ENCODE results near the gene NCK2. TPM values are rescaled to one million over a fixed set of nuclear protein-coding genes. Genes with fewer than 3 reads are reported as not detected.
A peak's percentile ranks its signal among the peaks of the same experiment; 100 is the strongest.
"Not testable (repeated sequence)": the region's sequence is repeated elsewhere in the genome, so short reads cannot be mapped to it uniquely, and the experiment has no call there.

NCK2 gene
- total RNA-seq, 1 donor from 2014 or later, result 35.8 TPM

DNA sequence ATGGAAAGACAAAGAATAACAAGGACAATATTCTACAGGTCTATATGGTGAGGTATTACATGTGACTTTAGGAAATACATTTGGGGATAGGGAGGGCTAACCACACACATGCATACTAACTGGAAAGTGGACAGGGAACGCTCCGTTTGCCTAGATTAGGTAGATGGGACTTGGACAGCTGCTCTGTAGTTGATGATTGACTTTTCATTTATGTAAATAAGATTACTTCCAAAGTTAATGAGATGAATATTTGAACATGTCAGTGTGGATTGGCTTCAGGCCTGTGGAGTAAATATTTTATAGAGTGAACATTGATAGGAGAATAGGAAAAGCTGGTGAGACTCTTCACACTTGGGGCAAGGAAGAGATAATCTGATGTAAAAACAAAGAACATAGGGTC is 142.0 kb downstream of the NCK2 start:
- DNase-seq (ENCODE audit: low read depth in 2 of 2), result no peak

DNA sequence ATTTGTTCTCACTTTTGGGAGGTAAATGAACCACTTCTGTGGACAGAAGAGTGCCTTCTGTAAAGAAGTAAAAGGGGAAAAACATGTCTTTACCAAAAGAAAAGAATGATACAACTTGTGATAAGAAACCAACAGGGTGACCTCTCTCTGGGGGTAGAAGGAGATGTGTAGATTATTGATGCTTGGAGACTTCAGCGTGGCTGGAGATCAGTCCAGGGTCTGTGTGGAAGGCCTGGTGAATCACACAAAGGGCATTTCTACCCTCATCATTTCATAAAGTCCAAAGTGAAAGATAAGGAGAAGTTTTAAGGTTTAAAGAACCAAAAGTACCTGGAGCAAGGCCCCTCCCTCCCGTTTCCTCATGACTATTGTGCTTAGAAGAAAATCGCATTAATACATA is 142.5 kb downstream of the NCK2 start:
- no peak for DNase-seq (ENCODE audit: low read depth in 2 of 2)

DNA sequence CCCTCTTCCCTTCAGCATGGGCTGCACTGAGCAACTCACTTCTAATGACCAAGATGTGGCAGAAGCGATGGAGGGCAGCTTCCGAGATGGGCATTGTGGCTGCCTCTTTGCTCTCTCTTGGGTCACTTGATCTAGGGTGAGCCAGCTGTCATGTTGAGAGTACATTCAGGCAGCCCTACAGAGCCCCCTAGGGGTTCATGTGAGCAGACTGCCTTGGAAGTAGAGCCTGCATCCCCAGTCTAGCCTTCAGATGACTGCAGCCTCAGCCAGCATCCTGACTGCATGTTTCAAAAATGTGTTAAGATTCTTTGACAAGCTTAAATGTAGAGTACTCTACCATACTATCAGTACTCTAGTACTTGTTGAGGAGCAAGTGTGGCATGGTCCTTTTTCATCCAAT is 143.9 kb downstream of the NCK2 start:
- DNase-seq (ENCODE audit: low read depth in 2 of 2), result peak in 1 of 2 donors; percentile 8

DNA sequence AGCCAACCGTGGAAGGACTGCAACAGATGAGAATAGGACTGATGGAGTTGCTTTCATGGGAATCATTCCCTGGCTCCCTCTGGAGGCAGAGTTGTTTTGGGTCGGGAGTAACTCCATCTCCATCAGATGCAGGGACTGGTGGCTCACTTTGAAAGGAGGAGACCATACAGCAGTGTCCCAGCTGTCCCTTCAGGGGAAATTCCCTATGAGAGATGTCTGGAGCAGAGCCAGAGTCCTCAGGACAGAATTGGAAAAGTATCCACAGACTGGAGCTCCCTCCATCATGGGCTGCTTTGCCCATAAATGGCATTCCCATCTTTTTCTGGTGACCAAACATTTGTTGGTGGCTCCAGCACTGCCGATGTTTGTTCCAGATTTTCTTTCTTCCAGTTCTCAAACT is 144.3 kb downstream of the NCK2 start:
- no peak for DNase-seq (ENCODE audit: low read depth in 2 of 2)

DNA sequence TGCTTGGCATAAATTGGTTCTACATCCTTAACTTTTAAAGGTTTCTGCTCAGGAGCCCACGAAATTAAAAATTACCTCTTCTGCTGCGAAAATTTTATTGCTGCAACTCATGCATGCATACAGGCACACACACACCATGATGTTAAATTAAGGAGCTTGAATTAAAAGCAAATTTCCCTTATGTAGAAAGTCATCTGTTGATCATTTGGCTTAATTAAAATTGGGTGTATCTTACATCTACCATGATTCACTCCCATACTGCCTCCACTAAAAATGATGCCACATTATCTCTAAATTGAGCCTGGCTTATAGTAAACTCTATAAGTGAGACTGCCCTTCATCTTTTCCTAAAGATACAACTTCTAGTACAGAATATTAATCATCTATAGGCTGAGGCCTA is 145.4 kb downstream of the NCK2 start:
- DNase-seq (ENCODE audit: low read depth in 2 of 2), result no peak

DNA sequence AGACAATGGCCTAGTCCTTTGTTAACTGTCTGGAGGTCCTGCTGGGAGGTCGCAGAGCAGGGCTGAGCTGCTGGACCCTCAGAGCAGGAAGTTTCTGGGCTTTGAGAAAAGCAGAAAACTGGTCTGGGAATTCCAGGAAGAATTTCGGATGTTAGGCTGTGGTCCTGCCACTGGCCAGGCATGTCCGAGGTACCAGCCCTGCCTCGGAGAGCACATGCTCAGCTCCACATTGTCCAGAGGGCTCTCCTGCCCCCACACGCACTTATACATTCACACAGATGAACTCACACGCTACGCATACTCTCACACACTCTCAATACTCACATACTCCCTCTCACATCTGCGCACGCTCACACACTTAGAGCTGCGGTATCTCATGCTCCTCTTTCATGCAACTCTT is 146.1 kb downstream of the NCK2 start:
- no peak for DNase-seq (ENCODE audit: low read depth in 2 of 2)

DNA sequence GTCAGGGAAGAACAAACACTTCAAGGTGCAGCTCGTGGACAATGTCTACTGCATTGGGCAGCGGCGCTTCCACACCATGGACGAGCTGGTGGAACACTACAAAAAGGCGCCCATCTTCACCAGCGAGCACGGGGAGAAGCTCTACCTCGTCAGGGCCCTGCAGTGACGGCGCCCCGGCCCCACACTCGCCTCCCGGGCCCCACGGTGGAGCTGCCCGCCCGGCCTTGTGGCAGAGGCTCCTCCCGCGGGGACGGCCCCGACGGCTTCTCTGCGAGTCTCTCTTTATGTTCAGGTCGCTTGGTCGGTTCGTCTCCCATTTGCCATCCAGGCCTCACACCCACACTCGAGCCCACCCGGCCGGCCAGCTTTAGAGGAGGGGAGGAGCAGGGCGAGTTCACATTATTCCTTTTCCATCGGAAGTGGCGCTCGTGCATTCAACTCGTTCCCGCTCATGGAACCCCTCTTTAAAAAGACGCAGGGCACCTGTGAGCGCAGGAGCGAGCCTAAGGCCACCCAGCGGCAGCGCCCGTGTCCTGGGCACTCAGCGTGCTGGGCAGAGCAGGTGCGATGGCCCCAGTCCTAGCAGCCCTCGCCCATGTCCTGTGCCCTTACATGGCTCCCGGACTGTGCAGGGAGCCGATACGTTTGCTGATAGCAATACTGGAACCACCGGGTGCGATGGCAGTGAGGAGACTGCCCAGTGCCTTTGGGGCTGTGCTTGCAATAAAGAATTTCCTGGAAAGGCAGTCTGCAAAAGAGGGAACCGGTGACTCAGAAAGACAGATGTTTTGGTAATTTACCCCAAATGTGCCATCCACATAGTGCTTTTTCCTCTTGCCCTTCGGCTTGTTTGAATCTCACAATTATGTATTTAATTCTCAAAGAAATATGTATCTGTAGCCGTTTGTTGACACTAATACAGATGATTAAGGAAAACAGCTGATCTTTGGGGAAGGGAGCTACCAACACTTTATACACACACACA is 148.6 kb downstream of the NCK2 start:
- no peak for DNase-seq (ENCODE audit: low read depth in 2 of 2)

DNA sequence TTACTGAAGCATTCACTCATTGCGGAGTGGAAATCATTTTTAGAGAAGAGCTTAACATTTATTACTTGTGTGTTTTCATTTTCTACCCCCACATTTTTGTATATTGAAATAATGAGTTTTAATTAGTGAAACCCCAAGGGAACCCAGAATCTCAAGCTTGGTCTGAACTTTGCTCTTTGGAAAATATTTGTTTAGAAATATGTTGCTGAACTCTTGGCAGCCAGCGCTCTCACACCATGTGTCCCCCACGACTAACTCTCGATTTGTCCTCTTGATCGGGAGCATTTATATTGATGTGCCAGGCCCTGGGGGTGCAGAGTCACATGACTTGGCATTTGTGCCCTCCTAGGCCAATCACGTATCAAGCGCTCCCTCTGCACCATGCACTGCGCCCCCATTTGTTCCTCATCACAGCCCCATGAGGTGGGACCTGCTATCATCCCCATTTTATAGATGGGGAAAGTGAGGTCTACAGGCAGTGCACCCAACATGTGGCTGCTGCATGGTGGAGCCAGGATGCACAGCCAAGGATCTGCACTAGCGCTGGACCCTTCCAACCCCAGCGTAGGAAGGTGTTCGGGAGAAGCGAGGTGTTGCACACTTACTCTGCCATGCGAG is 149.7 kb downstream of the NCK2 start:
- no peak for DNase-seq (ENCODE audit: low read depth in 2 of 2)

DNA sequence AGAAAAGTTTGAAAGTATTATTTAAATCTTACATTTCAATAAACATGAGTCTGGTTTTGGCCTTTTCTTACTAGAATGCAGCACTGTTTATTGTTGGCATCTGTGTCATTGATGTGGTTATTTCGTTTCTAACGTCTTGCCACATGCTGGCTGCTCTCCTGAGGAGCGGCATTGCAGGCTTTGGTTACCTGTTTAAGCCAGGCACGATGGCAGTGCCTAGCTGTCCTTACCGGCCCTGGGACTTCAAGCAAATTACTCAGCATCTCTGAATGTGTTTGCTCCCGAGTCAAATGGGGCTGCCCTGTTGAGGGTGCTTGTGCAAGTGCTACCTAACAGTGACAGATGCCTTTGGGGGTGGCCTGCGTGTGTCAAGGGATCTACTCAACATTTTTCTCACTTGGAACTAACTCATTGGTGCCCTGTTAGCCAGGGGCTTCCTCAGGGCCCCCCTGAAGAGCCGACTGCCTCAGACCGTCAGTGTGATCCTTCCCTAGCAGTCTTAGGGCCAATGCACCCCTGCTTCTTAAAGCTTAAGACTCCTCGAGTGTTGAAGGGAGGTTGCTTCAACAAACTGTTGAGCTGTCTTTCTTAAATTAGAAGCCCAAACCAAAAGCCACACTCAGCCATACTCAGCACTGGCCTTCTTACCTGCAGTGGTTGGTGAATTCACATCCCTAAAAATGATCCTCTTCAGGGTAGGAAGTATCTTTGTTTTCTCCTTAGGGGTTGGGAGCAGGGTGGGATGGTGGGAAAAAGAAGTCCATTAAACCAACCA is 151.5 kb downstream of the NCK2 start:
- DNase-seq (ENCODE audit: low read depth in 2 of 2), result no peak

DNA sequence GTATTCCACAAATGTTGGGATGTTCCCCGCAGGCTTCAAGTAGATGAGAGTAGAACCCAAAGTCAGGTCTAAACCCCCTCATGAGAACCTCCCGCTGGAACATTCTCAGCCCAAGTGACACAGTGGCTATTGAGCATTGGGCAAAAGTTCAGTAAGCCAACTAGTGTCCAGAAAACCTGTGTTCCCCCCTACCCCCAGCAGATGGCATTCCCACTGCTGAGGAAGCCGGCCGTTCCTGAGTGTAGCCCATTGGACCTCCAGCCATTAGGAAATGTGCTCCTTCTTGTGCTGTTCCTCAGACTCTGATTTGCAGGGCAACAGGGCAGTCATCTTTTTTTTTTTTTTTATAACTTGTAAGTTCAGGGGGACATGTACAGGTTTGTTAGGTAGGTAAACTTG is 152.1 kb downstream of the NCK2 start:
- no peak for DNase-seq (ENCODE audit: low read depth in 2 of 2)

DNA sequence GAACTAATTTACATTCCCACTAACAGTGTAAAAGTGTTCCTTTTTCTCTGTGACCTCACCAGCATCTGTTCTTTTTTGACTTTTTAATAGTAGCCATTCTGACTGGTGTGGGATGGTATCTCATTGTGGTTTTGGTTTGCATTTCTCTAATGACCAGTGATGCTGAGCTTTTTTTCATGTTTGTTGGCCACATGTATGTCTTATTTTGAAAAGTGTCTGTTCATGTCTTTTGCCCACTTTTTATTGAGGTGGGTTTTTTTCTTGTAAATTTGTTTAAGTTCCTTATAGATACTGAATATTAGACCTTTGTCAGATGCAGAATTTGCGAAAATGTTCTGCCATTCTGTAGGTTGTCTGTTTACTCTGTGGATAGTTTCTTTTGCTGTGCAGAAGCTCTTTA is 153.0 kb downstream of the NCK2 start:
- DNase-seq (ENCODE audit: low read depth in 2 of 2), result not testable (repeated sequence)

DNA sequence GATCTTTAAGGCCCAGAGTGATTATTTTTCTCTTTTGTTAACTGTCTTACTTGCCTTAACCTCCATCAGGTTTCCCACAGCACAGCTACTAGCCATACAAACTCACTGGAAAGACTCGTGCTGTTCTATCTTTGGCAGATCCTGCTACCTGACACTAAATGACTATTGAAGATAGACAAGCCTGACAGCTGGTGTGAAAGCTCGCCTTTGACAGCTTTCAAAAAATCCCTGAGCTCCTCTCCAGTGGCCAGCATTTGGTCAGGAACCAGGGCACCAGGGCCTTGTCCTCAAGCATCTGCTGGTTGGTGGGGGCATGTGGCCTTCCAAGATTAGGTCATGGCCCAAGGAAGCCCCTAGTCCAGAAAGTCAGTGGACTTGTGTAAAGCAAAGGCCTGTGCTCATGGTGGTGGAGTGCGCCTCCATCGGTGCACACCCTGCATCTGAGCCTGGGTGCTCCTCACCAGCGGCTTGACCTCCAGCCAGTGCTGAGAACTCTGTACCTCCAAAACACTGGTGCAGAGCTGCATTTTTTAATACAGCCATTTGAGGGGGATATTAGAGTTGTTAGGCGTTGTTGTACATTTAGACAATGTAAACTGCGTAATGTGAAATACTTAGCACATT is 158.5 kb downstream of the NCK2 start:
- DNase-seq (ENCODE audit: low read depth in 2 of 2), result no peak

DNA sequence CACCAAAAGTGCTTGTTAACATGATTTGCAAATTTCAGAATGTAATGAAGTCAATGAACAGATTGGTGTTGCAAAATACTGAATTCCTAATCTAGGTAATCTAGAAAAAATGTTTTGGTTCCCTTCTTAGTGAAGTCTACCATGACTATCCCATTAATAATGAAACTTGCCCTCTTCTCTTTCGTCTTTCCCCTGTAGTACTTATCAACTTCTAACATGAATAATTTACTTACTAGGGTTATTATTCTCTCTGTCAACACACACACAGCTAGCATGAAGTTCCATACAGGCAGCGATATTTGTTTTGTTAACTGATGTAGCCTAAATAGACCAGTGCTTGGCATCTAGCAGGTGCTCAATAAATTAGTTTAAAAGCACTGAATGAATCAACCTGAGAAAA is 160.2 kb downstream of the NCK2 start:
- DNase-seq (ENCODE audit: low read depth in 2 of 2), result no peak

DNA sequence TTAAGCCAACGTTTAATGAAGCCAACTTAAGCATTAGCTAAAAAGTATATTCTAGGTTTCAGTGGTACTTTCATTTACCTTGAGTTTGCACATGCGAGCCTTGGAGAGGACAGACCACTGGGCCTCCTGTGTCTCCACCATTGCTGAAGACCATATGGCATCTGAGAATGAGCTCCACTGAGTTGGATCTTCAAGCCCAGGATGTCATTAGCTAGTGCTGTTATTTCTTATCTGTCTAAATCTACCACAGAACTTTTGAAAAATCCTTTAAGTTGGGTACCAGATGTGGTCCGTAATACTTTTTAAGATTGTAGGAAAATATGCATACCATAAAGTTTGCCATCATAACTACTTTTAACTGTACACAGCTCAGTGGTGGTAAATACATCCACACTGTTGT is 161.8 kb downstream of the NCK2 start:
- no peak for DNase-seq (ENCODE audit: low read depth in 2 of 2)

DNA sequence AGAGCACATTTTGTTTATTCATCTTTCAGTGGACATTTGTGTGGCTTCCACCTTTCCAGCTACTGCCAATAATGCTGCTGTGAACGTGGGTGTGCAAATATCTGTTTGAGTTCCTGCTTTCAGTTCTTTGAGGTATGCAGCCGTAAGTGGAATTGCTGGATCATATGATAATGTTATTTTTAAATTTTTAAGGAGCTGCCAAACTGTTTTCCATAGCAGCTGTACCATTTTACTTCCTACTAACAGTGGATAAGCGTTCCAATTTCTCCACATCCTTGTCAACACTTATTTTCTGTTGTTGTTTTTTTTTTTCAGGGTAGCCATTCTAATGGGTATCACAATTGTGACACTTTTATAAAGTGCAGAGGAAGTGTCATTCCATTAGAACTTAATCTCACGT is 162.5 kb downstream of the NCK2 start:
- DNase-seq (ENCODE audit: low read depth in 2 of 2), result peak in 1 of 2 donors; percentile 12

DNA sequence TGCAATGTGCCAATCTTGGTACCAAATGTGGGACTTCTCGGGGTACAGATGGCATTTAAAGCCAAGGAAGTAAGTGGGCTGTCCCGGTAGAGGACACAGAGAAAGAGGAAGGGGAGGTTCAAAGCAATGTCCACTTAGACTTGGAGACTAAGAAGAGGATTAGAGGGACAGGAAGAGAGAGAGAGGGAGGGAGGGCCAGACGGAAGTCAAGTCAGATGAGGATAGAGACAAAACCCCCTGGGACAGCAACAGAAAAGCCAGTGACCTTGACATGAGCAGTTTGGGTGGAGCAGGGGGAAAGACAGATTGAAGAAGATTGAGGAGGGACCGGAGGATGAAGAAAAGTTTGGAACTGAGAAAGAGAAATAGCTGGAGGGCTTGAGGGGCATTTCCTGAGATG is 164.5 kb downstream of the NCK2 start:
- no peak for DNase-seq (ENCODE audit: low read depth in 2 of 2)

DNA sequence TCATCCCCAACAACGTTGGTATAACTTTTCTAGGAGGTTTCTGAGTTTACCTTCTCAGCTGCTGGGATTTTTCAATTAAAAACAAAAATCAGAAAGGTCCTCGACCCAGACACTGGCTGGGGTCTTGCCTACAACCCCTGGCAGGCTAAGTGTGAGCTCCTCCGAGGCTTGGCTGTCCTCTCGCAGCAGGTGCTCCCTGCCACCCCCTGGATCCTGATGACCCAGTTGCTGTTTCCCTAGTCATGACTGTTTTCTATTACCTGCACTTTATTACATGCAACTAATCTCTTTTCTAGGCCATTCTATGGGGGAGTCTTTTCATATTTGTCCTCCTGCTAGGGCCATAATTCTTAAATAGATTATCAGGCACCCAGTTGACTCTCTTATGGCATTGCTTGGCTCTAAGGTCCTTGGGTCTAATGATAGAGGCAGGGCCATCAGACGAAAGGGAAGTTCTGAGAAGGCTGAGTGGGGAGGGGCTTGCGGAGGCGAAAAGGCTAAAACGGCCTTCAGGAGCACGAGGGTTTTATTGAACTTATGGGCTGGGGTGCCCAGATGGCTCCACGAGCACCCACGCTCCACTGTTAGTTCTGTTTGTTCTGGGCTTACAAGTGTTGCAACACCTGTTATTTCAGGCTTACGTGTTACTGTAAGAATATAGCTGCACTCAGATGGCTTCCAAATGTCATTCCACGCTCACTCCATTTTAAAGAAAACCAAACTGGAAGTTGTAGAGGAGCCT is 166.0 kb downstream of the NCK2 start:
- DNase-seq (ENCODE audit: low read depth in 2 of 2), result no peak

DNA sequence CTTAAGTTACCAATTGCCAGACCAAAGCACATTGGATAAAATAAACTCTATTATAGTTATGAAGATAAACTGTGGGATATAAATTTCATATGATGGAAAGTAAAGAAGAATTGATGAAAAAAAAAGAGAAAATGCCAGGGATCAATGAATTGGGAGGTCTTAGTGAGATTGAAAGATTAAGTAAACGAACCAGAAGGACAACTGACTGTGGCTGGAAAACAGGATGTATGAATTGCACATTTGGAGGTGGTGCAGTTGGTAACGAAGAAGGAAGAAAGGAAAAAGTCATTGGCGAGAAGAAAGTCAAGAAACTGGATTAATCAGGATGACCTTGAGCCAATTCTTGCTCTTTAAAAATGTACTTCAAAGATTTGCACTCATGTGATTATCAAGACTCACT is 166.7 kb downstream of the NCK2 start:
- DNase-seq (ENCODE audit: low read depth in 2 of 2), result no peak

DNA sequence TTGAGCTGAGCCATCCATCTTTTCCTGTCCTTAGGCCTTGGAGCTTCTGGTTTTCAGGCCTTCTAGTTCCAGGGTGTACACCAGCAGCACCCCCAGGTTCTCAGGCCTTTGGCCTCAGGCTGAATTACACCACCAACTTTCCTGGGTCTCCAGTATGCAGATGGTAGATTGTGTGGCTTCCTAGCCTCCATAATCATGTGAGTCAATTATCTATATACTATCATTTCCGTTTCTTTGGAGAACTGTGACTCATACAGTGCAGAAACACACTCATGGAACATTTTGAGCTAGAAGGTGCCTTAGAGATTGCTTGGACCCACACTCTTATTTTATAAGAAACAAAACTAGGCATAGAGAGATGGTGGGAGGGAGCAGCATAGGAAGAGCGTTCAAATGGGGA is 167.4 kb downstream of the NCK2 start:
- DNase-seq (ENCODE audit: low read depth in 2 of 2), result no peak

DNA sequence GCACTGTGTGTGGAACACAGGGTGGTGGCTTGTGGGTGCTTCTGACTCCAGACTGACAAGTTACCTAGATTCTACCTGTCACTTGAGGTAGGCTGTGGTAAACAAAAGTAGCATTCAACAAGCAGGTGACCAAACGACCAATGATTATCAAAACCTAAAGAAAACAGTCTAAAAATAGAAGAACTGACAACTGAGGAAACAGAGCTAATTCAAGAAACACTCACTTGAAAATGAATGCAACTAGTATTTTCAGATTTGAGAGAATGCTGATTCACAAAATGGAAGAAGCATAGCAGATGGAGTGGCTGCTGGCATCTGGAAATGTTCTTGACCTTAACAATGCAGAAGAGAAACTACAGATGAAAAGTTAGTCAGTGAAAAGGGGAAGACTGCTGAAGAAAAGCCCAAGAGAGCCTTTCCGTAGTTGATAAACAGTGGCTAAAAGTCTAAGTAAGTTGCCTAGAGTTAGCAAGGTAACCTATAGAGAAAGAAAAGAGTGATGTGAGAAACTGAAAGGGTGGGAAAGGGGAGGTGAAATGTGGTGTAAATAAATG is 170.4 kb downstream of the NCK2 start:
- DNase-seq (ENCODE audit: low read depth in 2 of 2), result no peak

DNA sequence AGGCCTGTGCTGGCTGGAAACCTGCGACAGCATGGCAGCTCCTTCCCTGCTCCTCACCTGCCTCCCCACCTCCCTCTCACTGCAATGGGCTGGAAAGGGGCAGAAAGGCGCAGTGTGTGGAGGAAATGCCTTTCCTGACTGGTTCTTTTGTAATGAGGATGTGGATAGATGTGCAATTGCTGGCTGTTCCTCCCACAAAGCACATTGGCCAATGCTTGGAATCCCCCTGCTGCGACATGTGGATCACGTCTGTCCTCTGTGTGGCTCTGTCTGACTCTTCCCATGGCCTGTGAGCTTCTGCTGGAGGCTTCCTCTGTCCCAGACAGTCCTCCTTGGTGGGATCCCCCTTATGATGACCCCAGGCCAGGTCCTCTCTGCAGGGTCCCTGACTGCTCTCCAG is 172.5 kb downstream of the NCK2 start:
- DNase-seq (ENCODE audit: low read depth in 2 of 2), result no peak
